Occipital lobe (tissue), 2 donors: ENCODE data around the gene WDFY1. TPM values are rescaled to one million over a fixed set of nuclear protein-coding genes. Genes with fewer than 3 reads are reported as not detected.
"Not testable (repeated sequence)": the region's sequence is repeated elsewhere in the genome, so short reads cannot be mapped to it uniquely, and the experiment has no call there.

Experiments used
- DNase-seq: peaks from one replicate; lab custom pipeline; 2025; lab: John Stamatoyannopoulos, UW
- total RNA-seq: library from RNA; depleted of rRNA; stranded (reverse); fragments of >200 nt; gene quantifications from one replicate; pipeline ENCODE4 v1.2.3, GENCODE V29; 2014

WDFY1 gene
- total RNA-seq, 1 donor from 2014 or later: 67.8 TPM

DNA sequence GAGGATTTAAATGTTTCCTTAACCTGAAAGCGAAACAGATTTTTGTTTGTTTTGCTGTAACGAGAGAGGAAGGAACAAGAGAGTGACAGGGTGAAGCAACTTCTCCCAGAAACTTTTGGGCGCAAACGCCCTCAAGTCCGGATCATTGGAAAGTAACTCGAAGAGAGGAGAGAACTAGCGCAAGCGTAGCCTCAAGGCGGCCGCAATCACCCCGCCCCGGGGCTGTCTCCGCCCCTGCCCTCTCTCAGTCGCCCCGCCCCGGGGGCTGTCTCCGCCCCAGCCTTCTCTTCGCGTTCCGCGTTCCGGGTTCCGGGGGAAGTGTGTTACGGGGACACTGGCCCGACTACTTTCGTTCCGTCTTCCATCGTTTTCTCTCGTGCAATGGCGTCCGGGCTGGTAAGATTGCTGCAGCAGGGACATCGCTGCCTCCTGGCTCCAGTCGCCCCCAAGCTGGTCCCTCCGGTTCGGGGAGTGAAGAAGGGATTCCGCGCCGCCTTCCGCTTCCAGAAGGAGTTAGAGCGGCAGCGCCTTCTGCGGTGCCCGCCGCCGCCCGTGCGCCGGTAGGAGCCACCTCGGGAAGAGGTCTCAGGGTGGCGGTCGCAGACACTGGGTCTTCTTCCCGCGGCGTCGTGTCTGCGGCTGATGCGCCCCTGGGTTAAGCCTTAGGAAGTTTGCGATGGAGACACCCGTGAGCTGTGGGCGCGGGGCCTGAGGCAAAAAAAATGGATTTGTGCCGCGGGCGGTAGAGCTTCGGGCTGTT, 12.1 kb upstream of the WDFY1 start, which contains the start of gene MRPL44:
Gene MRPL44 (plus strand): TSS at position 372 of the 760 bp plus-strand sequence. CDS start 10 bp downstream, at position 382.
- peak; percentile 93 for DNase-seq

DNA sequence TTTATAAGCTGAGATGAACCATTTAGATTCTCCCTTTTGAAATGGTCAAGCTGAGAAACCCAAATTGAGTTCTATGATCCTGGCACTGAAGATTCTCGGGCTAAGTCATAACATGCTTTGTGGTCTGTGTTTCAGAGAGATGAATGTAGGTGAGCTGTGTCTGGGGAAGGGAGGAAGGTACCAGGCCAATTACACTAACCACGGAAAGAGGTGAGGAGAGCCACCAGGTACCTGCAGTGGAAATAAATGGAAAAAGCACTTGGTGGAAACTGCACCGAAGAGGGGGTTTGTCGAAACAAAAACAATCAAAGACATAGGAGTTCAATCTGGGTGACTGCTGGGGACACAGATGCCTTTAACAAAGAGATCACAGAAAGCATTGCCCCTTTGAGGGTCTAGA, 11.2 kb upstream of the WDFY1 start:
- no peak for DNase-seq

DNA sequence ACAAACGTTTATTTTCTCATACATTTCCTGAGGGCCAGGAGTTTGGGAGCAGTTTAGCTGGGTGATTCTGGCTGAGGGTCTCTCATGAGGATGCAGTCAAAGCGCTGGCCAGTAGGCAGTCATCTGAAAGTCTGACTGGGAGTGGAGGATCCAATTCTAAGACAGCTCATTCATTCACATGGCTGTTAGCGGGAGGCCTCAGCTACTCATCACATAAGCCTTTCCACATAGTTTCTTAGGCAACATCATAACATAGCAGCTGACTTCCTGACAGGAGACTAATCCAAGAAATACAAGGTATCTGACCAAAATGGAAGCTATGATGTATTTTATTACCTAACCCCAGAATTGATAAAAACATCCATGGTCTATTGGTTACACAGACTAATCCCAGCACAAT, 9.3 kb upstream of the WDFY1 start:
- DNase-seq: no peak

DNA sequence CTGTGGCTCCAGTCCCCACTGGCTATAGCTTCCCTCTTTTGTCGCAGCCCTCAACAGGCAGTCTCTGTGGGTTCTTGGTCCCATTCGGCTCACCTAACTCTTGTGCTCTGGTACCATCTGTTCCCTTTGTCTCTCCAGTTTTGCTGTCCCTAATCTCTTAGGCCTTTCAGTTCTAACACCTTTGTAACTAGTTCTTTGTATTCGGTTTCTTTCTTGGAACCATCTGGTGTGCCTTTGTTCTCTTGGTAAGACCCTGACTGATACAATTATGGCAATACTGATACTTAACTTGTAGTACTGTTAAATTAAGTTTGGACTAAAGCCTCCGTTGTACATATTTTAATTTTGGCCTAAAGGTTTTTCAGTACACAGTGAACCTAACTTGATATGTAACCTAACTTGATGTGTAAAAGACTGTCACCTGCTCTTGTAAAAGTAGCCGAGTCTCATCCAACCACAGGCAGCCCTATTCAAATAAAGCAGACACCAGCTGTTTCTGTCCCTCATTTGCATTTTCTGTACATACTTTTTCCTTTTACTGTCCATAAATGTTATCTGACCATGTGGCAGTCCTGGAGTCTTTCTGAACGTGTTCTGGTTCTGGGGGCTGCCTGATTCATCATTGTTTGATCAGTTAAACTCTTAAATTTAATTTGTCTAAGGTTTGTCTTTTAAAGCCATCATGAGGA, 7.3 kb upstream of the WDFY1 start:
- no peak for DNase-seq

- no peak for DNase-seq
Observed at GRCh38 chr2:223950448-223951347, 5.6 kb upstream of the WDFY1 start.

GRCh38 chr2:223949241-223949840, 4.2 kb upstream of the WDFY1 start:
- DNase-seq: no peak

DNA sequence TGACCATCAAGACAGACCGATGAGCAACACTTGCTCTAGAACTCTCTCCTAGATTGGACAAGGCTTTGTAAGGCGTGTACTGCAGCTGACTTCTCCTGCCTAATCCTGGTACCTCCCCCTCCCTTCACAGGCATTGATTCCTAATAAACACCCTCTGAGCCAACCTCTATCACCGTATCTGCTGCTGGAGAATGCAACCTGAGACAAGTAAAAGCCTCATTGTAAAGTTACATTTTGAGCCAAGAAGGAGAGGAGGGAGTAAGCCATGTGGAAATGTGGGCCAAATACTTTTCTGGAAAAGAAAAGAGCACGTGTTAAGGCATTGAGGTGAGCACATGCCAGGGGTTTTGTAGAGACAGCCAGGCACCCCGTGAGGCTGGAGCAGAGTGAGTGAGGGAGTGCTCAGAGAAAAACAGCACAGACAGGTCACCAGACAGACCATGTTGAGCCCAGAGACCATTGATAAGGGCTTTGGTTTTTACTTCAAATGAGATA, 2.6 kb upstream of the WDFY1 start:
- no peak for DNase-seq

DNA sequence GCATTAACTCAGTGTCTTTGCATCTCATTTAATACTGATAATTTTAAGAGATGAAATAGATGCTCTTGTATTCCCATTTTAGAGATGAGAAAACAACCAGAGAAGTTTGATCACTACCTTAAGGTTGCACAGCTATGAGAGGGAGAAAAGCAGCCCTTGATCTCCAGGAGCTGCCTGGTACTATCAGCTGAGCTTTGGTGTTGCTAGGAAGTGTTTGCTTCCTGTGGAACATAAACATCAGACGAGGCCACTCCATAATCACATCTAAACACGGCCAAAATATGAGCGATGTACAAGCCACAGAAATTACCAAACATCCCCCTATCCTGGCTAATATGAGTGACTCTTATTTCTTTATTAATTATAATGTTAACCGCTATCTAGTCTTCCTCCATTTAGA, 620 bp upstream of the WDFY1 start:
- no peak for DNase-seq

DNA sequence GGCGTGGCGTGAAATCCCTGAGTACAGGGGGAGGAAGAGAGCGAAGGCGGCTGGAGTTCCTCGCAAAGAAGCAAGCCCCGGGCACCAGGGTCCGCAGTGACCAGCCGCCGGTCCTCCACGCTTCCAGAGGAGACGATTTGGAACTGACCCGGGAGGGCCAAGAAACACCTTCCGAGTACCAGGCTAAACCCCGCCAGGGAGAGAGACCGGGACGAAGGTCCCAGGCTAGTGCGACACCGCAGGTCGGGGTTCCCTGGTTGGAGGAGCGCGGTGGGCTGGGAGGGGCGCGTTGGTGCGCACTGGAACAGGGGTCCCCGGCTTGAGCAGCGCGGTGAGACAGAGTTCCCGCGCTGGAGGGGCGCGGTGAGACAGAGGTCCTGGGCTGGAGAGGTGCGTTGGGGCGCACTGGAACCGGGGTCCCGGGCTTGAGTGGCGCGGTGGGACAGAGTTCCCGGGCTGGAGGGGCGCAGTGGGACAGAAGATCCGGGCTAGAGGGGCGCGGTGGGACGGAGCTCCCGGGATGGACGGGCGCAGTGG, 901 bp downstream of the WDFY1 start:
- peak; percentile 32 for DNase-seq

DNA sequence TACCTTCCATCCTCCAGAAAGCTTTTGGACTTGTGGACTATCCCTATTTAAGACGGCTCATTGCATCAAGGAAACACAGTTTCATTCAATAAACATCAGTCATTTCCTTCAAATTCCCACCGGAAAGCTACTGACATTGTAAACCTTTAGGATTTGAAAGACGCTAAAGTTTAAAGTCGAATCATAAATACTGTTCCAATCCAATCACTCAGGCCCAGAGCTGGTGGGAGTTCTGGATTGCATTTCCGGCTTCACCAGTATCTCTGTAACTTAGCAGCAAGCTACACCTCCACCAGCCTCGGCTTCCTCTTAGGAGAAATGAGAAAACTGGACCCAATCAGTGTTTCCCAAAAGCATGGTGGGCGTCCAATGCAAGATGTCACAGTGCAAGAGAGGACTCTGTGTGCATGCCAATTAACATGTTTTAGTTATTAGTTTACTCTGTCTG, 1.6 kb downstream of the WDFY1 start:
- no peak for DNase-seq

DNA sequence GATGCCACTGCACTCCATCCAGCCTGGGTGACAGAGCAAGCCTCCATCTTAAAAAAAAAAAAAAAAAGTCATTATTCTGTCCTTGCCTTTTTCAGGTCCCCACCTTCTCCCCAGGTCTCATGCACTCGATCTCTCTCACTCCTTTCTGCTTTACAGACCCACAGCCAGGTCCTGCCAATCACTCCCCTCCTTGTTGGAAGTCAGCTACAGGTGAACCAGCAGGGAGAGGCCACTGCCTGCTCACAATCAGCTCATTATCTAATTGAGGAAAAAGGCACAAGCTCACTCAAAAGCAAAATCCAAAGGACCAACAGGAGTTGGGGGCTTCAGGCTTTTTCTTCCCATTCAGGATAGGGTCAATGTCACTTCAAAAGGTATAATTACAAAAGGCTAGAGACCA, 2.0 kb downstream of the WDFY1 start:
- DNase-seq: no peak

- no peak for DNase-seq
Observed at GRCh38 chr2:223941579-223942277, 3.4 kb downstream of the WDFY1 start.

DNA sequence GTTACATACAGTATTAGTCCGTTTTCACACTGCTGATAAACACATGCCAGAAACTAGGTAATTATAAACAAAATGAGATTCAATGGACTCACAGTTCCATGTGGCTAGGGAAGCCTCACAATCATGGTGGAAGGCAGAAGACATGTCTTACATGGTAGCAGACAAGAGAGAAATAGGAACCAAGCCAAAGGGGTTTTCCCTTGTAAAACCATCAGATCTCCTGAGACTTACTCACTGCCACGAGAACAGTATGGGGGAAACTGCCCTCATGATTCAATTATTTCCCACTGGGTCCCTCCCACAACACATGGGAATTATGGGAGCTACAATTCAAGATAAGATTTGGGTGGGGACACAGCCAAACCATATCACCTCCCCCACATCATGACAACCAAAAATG, 5.7 kb downstream of the WDFY1 start:
- not testable (repeated sequence) for DNase-seq

DNA sequence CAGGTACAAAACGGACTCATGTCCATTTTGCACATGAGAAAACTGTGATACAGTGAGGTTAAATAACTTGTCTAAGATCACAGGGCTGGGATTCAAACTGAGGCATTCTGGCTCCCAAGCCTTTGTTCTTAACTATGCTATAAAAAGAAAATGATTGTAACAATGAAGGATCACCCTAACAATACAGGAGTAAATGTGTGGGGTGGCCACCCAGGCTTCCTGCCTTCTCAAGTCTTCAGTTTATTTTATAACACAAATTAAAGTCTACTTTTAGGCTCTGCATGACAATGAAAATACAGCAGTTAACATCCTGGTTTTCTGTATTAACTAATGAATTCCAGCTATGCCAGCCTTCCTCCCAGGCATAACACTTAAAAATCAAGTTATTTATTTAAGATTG, 7.6 kb downstream of the WDFY1 start:
- DNase-seq: no peak

- DNase-seq: no peak
Observed at GRCh38 chr2:223936862-223937326, 8.2 kb downstream of the WDFY1 start.

DNA sequence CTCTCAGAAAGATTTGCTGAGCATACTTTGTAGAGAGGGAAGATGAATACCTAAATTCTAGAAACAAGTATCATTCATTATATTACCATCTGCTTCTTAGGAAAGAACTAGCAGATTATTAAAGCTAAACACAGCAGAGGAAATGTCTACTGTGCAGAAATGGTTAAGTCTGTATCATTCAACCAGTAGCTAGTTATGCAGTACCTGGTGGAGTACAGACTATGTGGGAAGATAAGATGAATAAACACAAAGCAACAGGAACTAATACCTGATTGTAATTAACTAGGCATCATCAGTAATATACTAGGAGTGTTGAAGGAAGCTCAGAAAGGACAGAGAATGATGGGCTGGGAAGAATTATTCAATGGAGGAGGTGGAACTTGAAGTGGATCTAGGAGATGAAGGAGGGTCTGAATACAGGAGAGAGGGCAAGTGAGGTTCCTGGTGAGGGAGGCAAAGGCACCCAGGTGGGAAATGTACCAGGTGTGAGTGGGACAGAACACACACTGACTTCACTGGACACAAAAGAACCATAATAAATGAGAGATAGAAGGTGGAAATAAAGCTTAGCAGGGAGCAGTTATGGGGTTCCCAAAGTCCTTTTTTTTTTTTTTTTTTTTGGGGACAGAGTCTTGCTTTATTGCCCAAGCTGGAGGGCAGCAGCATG, 9.5 kb downstream of the WDFY1 start:
- DNase-seq: no peak

DNA sequence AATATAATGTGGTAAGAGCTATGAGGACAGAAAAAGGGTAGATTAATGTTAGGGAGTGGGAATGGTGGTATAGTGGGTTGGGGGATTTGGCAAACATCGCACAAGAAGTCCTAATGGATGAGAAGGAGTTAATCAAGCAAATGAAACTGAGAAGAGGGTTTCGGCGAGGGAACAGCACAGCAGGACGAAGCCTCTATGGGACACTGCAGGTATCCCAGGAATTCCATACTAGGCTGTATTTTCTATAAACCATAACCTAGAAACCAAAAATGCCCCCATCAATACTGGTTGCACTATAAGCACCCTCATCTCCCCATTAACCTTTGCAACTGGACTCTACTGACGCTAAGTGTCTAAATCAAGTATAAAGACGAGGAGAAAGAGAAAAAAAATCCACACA, 10.3 kb downstream of the WDFY1 start:
- DNase-seq: no peak

DNA sequence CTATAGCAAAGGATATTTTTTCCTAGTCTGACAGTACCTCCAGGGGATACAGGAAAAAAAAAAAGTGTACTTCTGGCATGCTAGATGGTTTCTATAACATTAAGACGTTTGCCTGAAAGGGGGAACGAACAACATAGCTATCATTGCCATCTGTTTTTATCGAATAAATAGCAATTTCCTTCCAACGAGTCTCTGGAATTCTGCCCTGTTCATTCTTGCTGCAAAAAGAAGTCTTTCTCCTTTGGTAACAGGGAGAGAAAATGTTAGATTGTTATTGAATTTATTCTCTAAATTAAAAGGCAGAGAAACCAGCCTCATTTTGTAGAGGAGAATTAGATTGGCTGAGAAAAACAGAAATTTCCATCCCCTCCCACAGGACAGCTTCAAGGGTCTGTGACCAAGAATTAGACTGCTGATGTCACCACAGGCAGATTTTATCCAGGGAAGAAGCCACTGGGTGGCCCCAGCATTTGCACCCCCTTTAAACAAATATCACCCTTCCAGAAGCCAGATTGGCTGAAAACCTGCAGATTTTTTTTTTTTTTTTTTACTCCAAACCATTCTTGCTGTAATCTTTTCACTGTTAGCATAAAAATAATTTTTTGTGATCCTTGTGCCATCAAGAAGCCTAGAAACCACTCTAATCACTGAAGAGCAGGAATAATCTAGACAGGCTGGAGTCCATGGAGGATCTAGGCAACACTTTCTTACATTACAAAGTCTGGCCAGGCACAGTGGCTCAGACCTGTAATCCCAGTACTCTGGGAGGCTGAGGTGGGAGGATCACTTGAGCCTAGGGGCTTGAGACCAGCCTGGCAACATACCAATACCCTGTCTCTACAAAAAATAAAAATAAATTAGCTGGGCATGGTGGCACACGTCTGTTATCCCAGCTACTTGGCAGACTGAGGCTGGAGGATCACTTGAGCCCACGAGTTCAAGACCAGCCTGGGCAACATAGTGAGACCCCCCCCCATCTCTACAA, 12.0 kb downstream of the WDFY1 start:
- no peak for DNase-seq
